ENCODE measurements around the gene FFAR2. TPM values are rescaled to one million over a fixed set of nuclear protein-coding genes. Genes with fewer than 3 reads are reported as not detected.
"Not testable (repeated sequence)": the region's sequence is repeated elsewhere in the genome, so short reads cannot be mapped to it uniquely, and the experiment has no call there.

Gene FFAR2
- total RNA-seq, 2 experiments from 2014 or later = not detected

- POLR2A ChIA-PET = no interaction called here
- Mint-ChIP-seq H3K36me3 (no peaks in the 10 kb centered on the region), H3K4me3 (no peak overlapping the region), H3K27me3 (peaks cover 41% of the 10 kb centered on the region), H3K27ac (no peak overlapping the region), H3K4me1 (no peaks in the 10 kb centered on the region), H3K9me3 (no peaks in the 10 kb centered on the region)
- DNase-seq = no peak
- no peak for ATAC-seq (ENCODE audit: low read depth)
Measured at GRCh38 chr19:35416331-35416730, 31.7 kb upstream of the FFAR2 start.

GRCh38 chr19:35417278-35417677 lies 30.8 kb upstream of the FFAR2 start:
- ATAC-seq (ENCODE audit: low read depth) (no peak), DNase-seq (no peak)
- Mint-ChIP-seq H3K36me3 (no peaks in the 10 kb centered on the region), H3K4me1 (no peaks in the 10 kb centered on the region), H3K9me3 (no peaks in the 10 kb centered on the region), H3K27me3 (peaks cover 46% of the 10 kb centered on the region), H3K4me3 (no peak overlapping the region), H3K27ac (no peak overlapping the region)
- POLR2A ChIA-PET = no interaction called here

DNA sequence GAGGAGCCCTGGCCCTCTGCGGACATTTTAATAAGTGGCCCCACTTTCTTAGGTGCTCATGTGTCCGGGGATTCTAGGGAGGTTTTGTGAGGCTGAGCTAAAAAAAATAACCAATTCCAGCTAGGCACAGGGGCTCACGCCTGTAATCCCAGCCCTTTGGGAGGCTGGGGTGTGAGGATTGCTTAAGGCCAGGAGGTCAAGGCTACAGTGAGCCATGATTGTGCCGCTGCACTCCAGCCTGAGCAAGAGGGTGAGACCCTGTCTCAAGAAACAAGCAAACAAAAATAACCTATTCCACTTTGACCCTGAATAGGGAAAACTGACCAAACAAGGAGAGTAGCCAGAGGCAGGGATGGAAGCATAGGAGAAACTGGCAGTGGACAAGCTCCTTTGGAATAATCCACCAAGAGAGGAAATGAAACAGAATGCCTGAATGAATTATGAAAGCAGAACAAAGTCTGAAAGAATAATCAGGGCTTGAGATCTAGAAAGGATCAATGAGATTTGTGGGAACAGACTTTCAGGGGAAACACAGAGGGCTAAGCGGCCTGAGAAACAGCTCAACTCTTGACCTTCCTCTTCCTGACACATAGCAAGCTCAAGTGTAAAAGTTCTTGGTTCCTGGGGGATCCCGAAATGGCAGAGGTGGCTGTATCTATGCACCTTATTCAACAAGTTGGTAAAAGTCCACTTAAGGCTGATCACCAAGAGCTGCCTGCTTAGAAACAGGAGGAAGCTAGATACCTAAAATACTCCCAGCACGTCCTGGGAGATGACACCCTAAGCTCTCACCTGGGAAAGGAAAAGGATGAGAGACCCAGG lies 30.1 kb upstream of the FFAR2 start:
- peaks cover 43% of the 10 kb centered on the region for H3K27me3 Mint-ChIP-seq
- no peak for ATAC-seq (ENCODE audit: low read depth)
- no peaks in the 10 kb centered on the region for H3K4me1 Mint-ChIP-seq
- H3K4me3 Mint-ChIP-seq = no peak overlapping the region
- POLR2A ChIA-PET = no interaction called here
- no peaks in the 10 kb centered on the region for H3K36me3 Mint-ChIP-seq
- H3K9me3 Mint-ChIP-seq = no peaks in the 10 kb centered on the region
- H3K27ac Mint-ChIP-seq = no peak overlapping the region
- DNase-seq = no peak

DNA sequence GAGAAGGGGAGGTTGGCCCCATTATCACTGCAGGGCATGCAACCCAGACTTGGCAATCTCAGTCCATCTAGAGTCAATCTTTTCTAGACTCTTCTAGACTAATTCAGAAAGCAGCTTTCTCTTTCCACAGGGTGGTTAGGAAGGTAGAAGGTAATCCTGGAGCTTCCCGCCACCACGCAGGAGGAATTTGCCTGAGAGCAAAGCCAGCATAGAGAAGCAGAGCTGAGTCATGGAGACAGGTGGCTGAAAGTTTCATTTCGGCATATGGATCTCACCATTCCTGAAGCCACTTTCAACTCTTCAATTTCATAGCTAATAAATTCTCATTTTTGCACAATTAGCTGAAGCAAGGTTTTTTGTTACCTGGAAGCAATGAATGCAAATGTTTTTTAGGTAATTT lies 29.0 kb upstream of the FFAR2 start:
- ATAC-seq (ENCODE audit: low read depth) = no peak
- Mint-ChIP-seq H3K27me3 (peaks cover 34% of the 10 kb centered on the region), H3K27ac (no peak overlapping the region), H3K4me3 (no peak overlapping the region), H3K9me3 (no peaks in the 10 kb centered on the region), H3K4me1 (no peaks in the 10 kb centered on the region), H3K36me3 (no peaks in the 10 kb centered on the region)
- DNase-seq = no peak
- POLR2A ChIA-PET = no interaction called here

DNA sequence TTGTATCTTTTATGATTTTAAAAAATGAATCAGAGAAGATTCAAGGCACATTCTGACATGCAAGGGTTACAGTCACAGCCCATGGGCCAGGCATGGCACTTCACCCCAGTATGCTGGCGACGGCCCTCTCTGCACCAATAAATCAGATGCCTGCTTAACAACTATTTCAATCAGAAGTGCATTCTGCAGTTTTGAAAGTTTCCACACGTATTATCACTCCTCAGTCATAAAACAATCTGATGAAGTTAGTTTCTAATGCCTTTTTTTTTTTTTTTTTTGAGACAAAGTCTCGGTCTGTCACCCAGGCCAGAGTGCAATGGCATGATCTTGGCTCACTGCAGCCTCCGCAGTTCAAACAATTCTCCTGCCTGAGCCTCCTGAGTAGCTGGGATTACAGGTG lies 28.3 kb upstream of the FFAR2 start:
- peaks cover 33% of the 10 kb centered on the region for H3K27me3 Mint-ChIP-seq
- ATAC-seq (ENCODE audit: low read depth) (no peak), DNase-seq (no peak)
- no peaks in the 10 kb centered on the region for H3K9me3 Mint-ChIP-seq
- no peak overlapping the region for H3K4me3 Mint-ChIP-seq
- H3K4me1 Mint-ChIP-seq = no peaks in the 10 kb centered on the region
- POLR2A ChIA-PET = no interaction called here
- no peaks in the 10 kb centered on the region for H3K36me3 Mint-ChIP-seq
- no peak overlapping the region for H3K27ac Mint-ChIP-seq

DNA sequence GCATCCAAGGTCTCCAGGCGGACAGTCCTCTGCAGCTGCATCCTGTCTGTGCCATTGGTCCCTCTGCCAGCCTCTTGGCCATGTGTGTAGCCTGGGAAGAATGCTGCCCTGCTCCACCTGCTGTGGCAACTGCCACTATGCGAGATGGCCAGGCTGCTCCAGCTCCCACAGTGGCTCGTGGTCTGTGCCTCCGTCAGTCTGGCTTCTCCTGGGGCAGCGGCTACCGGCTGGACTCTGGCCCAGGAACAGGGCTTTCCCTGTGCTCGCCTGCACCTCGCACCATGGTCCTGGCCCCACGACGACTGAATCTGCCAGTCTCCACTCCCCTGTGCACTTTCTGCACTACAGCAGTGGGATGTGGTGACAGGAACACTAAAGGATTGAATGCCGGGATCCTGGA lies 26.7 kb upstream of the FFAR2 start:
- Mint-ChIP-seq H3K27ac (no peak overlapping the region), H3K27me3 (peaks cover 25% of the 10 kb centered on the region), H3K36me3 (no peaks in the 10 kb centered on the region), H3K9me3 (no peaks in the 10 kb centered on the region), H3K4me3 (no peak overlapping the region), H3K4me1 (no peaks in the 10 kb centered on the region)
- ATAC-seq (ENCODE audit: low read depth) = no peak
- DNase-seq = no peak
- POLR2A ChIA-PET = no interaction called here

GRCh38 chr19:35423406-35423805 lies 24.7 kb upstream of the FFAR2 start:
- H3K4me3 Mint-ChIP-seq; POLR2A ChIA-PET; H3K4me1 Mint-ChIP-seq; H3K9me3 Mint-ChIP-seq; H3K27ac Mint-ChIP-seq; DNase-seq; ATAC-seq (ENCODE audit: low read depth); H3K36me3 Mint-ChIP-seq: not testable (repeated sequence)
- H3K27me3 Mint-ChIP-seq = peaks cover 15% of the 10 kb centered on the region

DNA sequence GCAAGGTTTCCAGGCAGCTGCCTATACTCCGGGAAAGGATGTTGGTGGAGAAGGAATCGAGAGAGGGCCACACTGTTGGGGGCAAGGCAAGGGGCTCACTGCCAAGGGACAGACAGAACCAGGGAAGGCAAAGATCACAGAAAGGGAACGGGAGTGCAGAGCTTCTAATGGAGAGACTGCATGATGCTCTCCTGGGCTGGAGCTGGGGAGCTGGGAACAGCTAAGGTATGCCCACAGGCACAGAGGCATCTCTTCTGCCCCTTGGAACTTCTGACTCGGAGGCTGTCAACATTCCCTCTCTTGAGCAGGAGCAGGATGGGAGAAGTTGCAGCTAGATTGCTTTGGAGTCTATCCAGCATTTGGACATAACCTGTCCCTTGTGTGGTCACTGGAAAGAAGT lies 22.4 kb upstream of the FFAR2 start:
- DNase-seq = no peak
- peaks cover 19% of the 10 kb centered on the region for H3K27me3 Mint-ChIP-seq
- no peak overlapping the region for H3K4me3 Mint-ChIP-seq
- H3K27ac Mint-ChIP-seq = no peak overlapping the region
- H3K4me1 Mint-ChIP-seq = peaks cover 3% of the 10 kb centered on the region
- no peaks in the 10 kb centered on the region for H3K36me3 Mint-ChIP-seq
- POLR2A ChIA-PET = no interaction called here
- H3K9me3 Mint-ChIP-seq = peaks cover 1% of the 10 kb centered on the region
- no peak for ATAC-seq (ENCODE audit: low read depth)

DNA sequence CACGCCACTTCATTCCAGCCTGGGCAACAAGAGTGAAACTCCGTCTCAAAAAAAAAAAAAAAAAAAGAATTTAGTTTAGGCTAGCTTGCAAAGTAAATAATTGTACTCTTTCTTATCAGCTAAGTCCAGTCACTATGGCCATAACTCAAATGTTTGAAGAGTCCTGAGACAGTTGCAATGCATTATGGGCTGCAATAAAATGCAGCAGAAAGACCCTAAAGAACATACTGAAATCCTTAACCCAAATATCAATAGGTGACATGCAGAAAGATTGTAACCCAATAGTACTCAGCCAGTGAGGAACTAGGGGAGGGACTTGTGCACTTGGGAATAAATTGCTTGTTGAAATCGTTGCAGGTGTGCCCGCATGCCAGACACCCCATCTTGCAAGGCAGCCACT lies 20.9 kb upstream of the FFAR2 start:
- H3K4me3 Mint-ChIP-seq = no peak overlapping the region
- peaks cover 10% of the 10 kb centered on the region for H3K9me3 Mint-ChIP-seq
- POLR2A ChIA-PET = no interaction called here
- H3K27me3 Mint-ChIP-seq = peaks cover 14% of the 10 kb centered on the region
- H3K4me1 Mint-ChIP-seq = peaks cover 14% of the 10 kb centered on the region
- ATAC-seq (ENCODE audit: low read depth) = no peak
- H3K27ac Mint-ChIP-seq = no peak overlapping the region
- peaks cover 5% of the 10 kb centered on the region for H3K36me3 Mint-ChIP-seq
- no peak for DNase-seq

DNA sequence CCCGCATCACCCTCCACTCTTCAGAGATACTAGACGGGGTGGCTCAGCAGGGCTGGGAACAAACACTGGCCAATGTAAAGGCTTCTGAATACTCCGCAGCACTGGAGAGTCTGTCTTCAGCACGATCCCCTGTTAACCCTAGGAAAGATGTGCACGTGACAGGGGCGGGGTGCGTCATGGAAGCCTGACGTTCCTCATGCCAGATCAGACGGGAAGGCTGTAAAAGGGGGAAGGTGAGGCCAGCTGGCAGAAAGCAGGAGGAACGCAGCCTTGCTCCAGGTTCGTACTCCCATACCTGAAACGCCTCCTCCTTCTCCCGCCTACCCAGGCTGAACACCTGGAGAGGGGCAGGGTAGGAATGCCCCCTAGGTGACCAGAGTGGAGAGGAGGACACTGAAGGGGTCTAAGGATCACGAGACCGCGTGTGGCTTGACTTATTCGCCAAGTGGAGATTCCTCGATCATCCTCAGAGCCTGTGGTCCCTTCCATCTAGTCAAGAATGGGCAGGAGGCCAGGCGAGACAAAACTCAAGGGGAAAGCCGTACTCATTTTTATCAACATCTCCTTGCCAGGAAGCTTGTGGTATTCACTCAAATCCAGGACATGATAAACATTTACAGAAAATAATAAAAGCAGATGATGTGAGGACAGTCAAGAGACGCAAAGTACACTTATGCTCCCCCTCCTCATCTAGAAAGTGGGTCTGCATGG lies 18.2 kb upstream of the FFAR2 start:
- no peak for ATAC-seq (ENCODE audit: low read depth)
- Mint-ChIP-seq H3K36me3 (peaks cover 5% of the 10 kb centered on the region), H3K27me3 (peaks cover 16% of the 10 kb centered on the region), H3K9me3 (peaks cover 13% of the 10 kb centered on the region), H3K27ac (no peak overlapping the region), H3K4me3 (no peak overlapping the region), H3K4me1 (peaks cover 14% of the 10 kb centered on the region)
- DNase-seq = no peak
- POLR2A ChIA-PET = no interaction called here

GRCh38 chr19:35430409-35431144 lies 17.5 kb upstream of the FFAR2 start:
- no peak overlapping the region for H3K4me3 Mint-ChIP-seq
- no peak for DNase-seq
- no peak overlapping the region for H3K27ac Mint-ChIP-seq
- peaks cover 14% of the 10 kb centered on the region for H3K4me1 Mint-ChIP-seq
- peaks cover 5% of the 10 kb centered on the region for H3K36me3 Mint-ChIP-seq
- peaks cover 16% of the 10 kb centered on the region for H3K27me3 Mint-ChIP-seq
- POLR2A ChIA-PET = interaction anchor here (1.6 kb wide), 1 partner anchor 32 kb away, joined by 3 read pairs; no protein-coding TSS in a partner anchor
- ATAC-seq (ENCODE audit: low read depth) = no peak
- H3K9me3 Mint-ChIP-seq = peaks cover 13% of the 10 kb centered on the region

DNA sequence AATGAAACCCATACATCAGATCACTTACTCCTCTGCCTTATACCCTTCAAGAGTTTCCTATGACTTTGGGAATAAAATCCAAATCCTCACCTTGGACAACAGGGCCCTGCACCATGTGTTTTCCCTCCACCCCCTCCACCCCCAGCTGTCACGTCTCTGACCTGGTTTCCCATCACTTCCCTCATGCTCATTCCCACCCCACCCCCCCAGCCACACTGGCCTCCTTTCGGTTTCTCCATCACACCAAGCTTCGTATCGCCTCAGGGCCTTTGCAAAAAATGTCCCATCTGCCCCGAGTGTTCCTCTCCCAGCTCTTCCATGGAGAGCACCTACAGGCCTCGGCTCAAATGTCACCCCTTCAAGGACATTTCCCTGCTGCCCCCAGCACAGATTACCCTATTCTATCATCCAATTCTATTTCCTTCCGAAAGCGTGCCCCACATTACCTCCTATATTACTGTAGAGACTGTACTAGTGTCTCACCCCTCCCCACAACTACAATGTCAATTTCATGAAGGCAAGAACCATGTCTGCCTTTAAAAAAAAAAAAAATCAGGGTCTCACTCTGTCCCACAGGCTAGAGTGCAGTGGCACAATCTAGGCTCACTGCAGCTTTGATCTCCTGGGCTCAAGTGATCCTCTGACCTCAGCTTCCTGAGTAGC lies 16.8 kb upstream of the FFAR2 start:
- Mint-ChIP-seq H3K4me3 (peak overlapping the region; percentile 33), H3K27me3 (peaks cover 16% of the 10 kb centered on the region), H3K4me1 (peaks cover 20% of the 10 kb centered on the region), H3K36me3 (peaks cover 5% of the 10 kb centered on the region), H3K27ac (no peak overlapping the region), H3K9me3 (peaks cover 13% of the 10 kb centered on the region)
- POLR2A ChIA-PET = interaction anchor here (1.6 kb wide), 1 partner anchor 31 kb away, joined by 3 read pairs; no protein-coding TSS in a partner anchor
- ATAC-seq (ENCODE audit: low read depth) (peak; percentile 46), DNase-seq (no peak)

GRCh38 chr19:35432911-35433310 lies 15.1 kb upstream of the FFAR2 start:
- Mint-ChIP-seq H3K36me3 (peaks cover 5% of the 10 kb centered on the region), H3K4me3 (no peak overlapping the region)
- POLR2A ChIA-PET = no interaction called here

More at GRCh38 chr19:35432911-35433310, 15.1 kb upstream of the FFAR2 start:
- ATAC-seq (ENCODE audit: low read depth) (no peak), DNase-seq (no peak)
- no peak overlapping the region for H3K27ac Mint-ChIP-seq
- peaks cover 17% of the 10 kb centered on the region for H3K27me3 Mint-ChIP-seq
- peaks cover 31% of the 10 kb centered on the region for H3K4me1 Mint-ChIP-seq
- peaks cover 13% of the 10 kb centered on the region for H3K9me3 Mint-ChIP-seq

All from activated naive CD8-positive, alpha-beta T cell treated with anti-CD3 and anti-CD28 coated beads, Interleukin-2, amount 10 ng/mL, durations not matched to agents 7 days and 5 days (primary cell).